ENCODE data around the gene BCDIN3D. TPM values are rescaled to one million over a fixed set of nuclear protein-coding genes. Genes with fewer than 3 reads are reported as not detected.

BCDIN3D gene
- total and polyA plus RNA-seq, 2 experiments from 2014 or later, result 3.7 to 4.2 TPM

DNA sequence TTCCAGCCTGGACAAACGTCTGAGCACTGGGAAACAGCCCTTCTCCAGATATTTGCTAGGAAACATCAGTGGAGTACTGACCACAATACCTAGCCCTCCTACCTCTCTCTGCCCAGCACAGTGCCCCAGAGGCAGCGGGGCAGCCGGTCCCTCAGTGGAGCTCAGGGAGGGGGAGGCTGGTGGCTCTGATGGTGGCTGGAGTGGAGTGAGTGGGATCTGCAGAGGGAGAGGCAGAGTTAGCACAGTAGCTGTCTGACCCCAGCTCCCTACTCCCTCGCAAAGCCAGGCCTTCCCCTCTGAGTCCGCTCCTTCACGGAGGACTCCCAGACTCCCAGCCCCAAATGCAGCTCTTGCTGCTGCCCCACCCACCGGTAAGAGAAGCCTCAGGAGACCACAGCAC is 44.7 kb downstream of the BCDIN3D start:
- H3K4me3 ChIP-seq, result no peak overlapping the region
- H3K79me2 ChIP-seq (ENCODE audit: insufficient read depth), result no peaks in the 10 kb centered on the region
- no peaks in the 10 kb centered on the region for H3K4me1 ChIP-seq (ENCODE audit: insufficient read depth)
- H3F3A ChIP-seq (ENCODE audit: insufficient read depth), result no peaks in the 10 kb centered on the region
- no peak overlapping the region for H2AFZ ChIP-seq
- H3K9me3 ChIP-seq (ENCODE audit: low read depth), result no peaks in the 10 kb centered on the region
- no peak for TF ChIP-seq EZH2phosphoT487 (IDR thresholded peaks at IDR 0.05; ENCODE audit: insufficient read depth, low read depth)
- no peak overlapping the region for H3K4me2 ChIP-seq (ENCODE audit: unreplicated experiment)
- H4K20me1 ChIP-seq (ENCODE audit: insufficient read depth), result no peaks in the 10 kb centered on the region
- no peak overlapping the region for H3K27ac ChIP-seq
- 65 to 74% methylated on average over 6 to 7 of the region's 7 CpGs for WGBS, 2 experiments (ENCODE audit: low coverage in 1 of 2, low lambda C conversion rate in 2 of 2, missing lambda C conversion rate in 2 of 2)
- no peak overlapping the region for H3K9ac ChIP-seq
- H3K36me3 ChIP-seq (ENCODE audit: low read depth), result peaks cover 28% of the 10 kb centered on the region; the same call in 1 of the 2 replicates
- DNase-seq, result no peak
- H3K27me3 ChIP-seq (replicated peaks; ENCODE audit: insufficient read depth), result no peaks in the 10 kb centered on the region
- in situ Hi-C loops (cut with MboI), result no loop called here
- H3K9me2 ChIP-seq (ENCODE audit: insufficient read depth), result no peaks in the 10 kb centered on the region

DNA sequence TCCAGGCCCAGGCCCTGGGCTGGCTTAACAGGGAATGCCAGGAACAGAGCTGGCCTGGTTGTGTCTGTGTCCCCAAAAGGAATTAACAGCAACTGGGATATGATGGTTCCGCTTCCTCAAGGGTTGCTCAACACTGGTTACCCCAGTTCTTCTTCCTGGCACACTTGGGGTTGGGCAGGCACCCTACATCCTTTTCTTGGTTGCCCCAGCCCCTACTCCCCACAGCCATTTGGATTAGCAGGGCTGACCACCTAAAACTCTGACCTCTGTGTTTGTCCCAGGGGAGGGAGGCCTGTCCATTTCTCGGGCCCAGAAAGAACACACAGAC is 45.5 kb downstream of the BCDIN3D start:
- Histone ChIP-seq H3F3A (ENCODE audit: insufficient read depth) (no peaks in the 10 kb centered on the region), H3K4me1 (ENCODE audit: insufficient read depth) (no peaks in the 10 kb centered on the region), H3K27me3 (replicated peaks; ENCODE audit: insufficient read depth) (no peaks in the 10 kb centered on the region), H3K27ac (no peak overlapping the region), H4K20me1 (ENCODE audit: insufficient read depth) (no peaks in the 10 kb centered on the region), H3K36me3 (ENCODE audit: low read depth) (peaks cover 28% of the 10 kb centered on the region; the same call in 1 of the 2 replicates), H3K79me2 (ENCODE audit: insufficient read depth) (no peaks in the 10 kb centered on the region), H3K4me3 (no peak overlapping the region), H3K9me3 (ENCODE audit: low read depth) (no peaks in the 10 kb centered on the region), H3K4me2 (ENCODE audit: unreplicated experiment) (no peak overlapping the region), H2AFZ (no peak overlapping the region), H3K9ac (no peak overlapping the region), H3K9me2 (ENCODE audit: insufficient read depth) (no peaks in the 10 kb centered on the region)
- WGBS, 2 experiments (ENCODE audit: low coverage in 1 of 2, low lambda C conversion rate in 2 of 2, missing lambda C conversion rate in 2 of 2), result 95 to 97% methylated on average over 2 of the region's 2 CpGs
- DNase-seq, result no peak
- in situ Hi-C loops (cut with MboI), result no loop called here
- no peak for TF ChIP-seq EZH2 (IDR thresholded peaks at IDR 0.05; ENCODE audit: insufficient read depth, poor library complexity, severe bottlenecking)
- no peak for TF ChIP-seq EZH2phosphoT487 (IDR thresholded peaks at IDR 0.05; ENCODE audit: insufficient read depth, low read depth)

DNA sequence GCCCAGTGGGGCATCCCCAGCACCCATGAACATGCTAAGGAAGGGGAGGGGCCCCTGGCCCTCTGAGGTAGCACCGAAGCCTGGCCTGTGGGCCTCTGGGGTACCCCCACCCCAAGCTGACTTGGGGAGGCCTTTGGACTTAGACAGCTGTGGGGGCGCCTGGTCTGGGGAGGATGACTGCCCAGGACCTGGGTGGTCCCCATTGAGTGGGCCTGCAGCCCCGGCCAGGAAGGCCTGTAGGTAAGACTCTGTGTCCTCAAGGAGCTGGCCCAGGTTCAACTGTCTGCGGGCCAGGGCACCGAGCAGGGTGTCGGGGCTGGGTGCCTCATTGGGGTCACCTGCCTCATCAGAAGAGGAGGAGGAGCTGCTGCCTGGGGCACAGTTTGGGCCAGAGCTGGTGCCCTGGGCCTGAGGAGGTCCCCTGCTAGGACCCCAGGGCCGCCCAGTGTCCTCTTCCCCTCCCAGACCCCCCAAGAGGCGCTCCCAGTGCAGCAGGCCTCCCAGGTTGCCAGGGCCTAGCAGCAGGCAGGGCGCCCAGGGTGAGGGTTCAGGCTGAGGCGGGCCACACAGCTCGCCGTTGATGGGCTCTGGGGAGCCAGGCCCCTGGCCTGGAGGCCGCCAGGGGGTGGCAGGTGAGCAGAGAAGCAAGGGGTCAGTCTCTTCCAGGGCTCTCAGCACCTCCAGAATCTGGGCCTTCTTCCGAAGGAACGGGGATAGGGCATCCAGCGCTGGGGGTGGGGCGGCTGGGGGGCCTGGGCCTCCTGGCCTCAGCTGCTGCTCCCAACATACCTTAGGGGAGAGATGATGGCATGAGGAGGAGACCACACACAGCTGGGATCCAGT is 46.1 kb downstream of the BCDIN3D start:
- Histone ChIP-seq H3K79me2 (ENCODE audit: insufficient read depth) (no peaks in the 10 kb centered on the region), H3K4me1 (ENCODE audit: insufficient read depth) (no peaks in the 10 kb centered on the region), H3K9me2 (ENCODE audit: insufficient read depth) (no peaks in the 10 kb centered on the region), H3K27me3 (replicated peaks; ENCODE audit: insufficient read depth) (no peaks in the 10 kb centered on the region), H3K36me3 (ENCODE audit: low read depth) (peaks cover 28% of the 10 kb centered on the region; the same call in 1 of the 2 replicates), H3K9me3 (ENCODE audit: low read depth) (no peaks in the 10 kb centered on the region), H4K20me1 (ENCODE audit: insufficient read depth) (no peaks in the 10 kb centered on the region), H3K4me2 (ENCODE audit: unreplicated experiment) (no peak overlapping the region), H3K27ac (no peak overlapping the region), H3K4me3 (no peak overlapping the region), H3F3A (ENCODE audit: insufficient read depth) (no peaks in the 10 kb centered on the region), H3K9ac (no peak overlapping the region), H2AFZ (no peak overlapping the region)
- no peak for DNase-seq
- in situ Hi-C loops (cut with MboI), result no loop called here
- TF ChIP-seq EZH2 (IDR thresholded peaks at IDR 0.05; ENCODE audit: insufficient read depth, poor library complexity, severe bottlenecking) (no peak), EZH2phosphoT487 (IDR thresholded peaks at IDR 0.05; ENCODE audit: insufficient read depth, low read depth) (no peak)
- 88 to 91% methylated on average over 14 to 16 of the region's 17 CpGs for WGBS, 2 experiments (ENCODE audit: low coverage in 1 of 2, low lambda C conversion rate in 2 of 2, missing lambda C conversion rate in 2 of 2)

DNA sequence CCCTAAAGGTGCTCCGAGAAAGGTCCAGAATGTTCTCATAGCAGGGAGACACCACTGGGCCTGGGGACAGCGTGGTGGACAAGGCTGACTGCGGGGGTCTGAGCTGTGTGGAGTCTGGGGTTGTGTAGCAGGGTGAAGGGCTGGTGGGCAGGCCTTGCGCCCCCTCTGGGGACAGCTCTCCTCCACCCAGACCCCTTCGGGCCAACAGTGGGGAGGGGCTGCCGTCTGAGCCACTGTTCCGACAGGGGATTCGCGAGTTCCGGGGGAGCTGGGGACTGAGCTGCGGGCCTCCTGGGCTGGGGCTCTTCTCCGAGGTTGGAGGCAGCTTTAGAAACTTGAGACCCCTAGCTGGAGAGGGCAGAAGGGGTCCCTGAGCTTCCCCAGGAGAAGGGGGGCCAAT is 46.8 kb downstream of the BCDIN3D start:
- Histone ChIP-seq H3K9me2 (ENCODE audit: insufficient read depth) (no peaks in the 10 kb centered on the region), H3K9me3 (ENCODE audit: low read depth) (no peaks in the 10 kb centered on the region), H3K36me3 (ENCODE audit: low read depth) (peaks cover 28% of the 10 kb centered on the region; the same call in 1 of the 2 replicates), H2AFZ (no peak overlapping the region), H3K4me1 (ENCODE audit: insufficient read depth) (no peaks in the 10 kb centered on the region), H3K4me3 (no peak overlapping the region), H3F3A (ENCODE audit: insufficient read depth) (no peaks in the 10 kb centered on the region), H3K9ac (no peak overlapping the region), H3K4me2 (ENCODE audit: unreplicated experiment) (no peak overlapping the region), H3K79me2 (ENCODE audit: insufficient read depth) (no peaks in the 10 kb centered on the region), H3K27ac (no peak overlapping the region), H4K20me1 (ENCODE audit: insufficient read depth) (no peaks in the 10 kb centered on the region), H3K27me3 (replicated peaks; ENCODE audit: insufficient read depth) (no peaks in the 10 kb centered on the region)
- in situ Hi-C loops (cut with MboI), result no loop called here
- DNase-seq, result no peak
- WGBS, 2 experiments (ENCODE audit: low coverage in 1 of 2, low lambda C conversion rate in 2 of 2, missing lambda C conversion rate in 2 of 2), result 88 to 94% methylated on average over 11 to 12 of the region's 12 CpGs
- no peak for TF ChIP-seq EZH2phosphoT487 (IDR thresholded peaks at IDR 0.05; ENCODE audit: insufficient read depth, low read depth)
- no peak for TF ChIP-seq EZH2 (IDR thresholded peaks at IDR 0.05; ENCODE audit: insufficient read depth, poor library complexity, severe bottlenecking)

All from GM23248 (cell line).